GM12878 (cell line): ENCODE data around the gene DBNL. TPM values are rescaled to one million over a fixed set of nuclear protein-coding genes. Genes with fewer than 3 reads are reported as not detected.

Source experiments
- ATF7 ChIP-seq: fragments of 450-650 bp; IDR thresholded peaks from 2 replicates; pipeline ENCODE4 v1.6.1; 2016; ENCODE audit warnings: low read depth, mild to moderate bottlenecking
- CUX1 ChIP-seq: IDR thresholded peaks from 2 replicates; pipeline ENCODE4 v1.6.1; 2012; ENCODE audit warnings: improper control_type of control experiment, low read depth, low read length; ENCODE audit not compliant: insufficient replicate concordance
- DPF2 ChIP-seq: fragments of 450-650 bp; IDR thresholded peaks from 2 replicates; pipeline ENCODE4 v1.6.1; 2017; ENCODE audit warnings: mild to moderate bottlenecking
- EED ChIP-seq: sonication (generic); IDR thresholded peaks from 2 replicates; pipeline ENCODE4 v1.6.1; 2016; ENCODE audit warnings: antibody characterized with exemption, low read depth
- EGR1 ChIP-seq, 2 experiments: IDR thresholded peaks; 1 replicate in 1 of 2; 2 replicates in 1 of 2; pipeline ENCODE4 v1.6.1; 2011 to 2012; ENCODE audit warnings: low read depth in 2 of 2, low read length in 2 of 2, borderline replicate concordance in 1 of 2, mild to moderate bottlenecking in 1 of 2, moderate library complexity in 1 of 2
- HDAC2 ChIP-seq: fragments of 200-600 bp; sonication (generic); IDR thresholded peaks from 2 replicates; pipeline ENCODE4 v1.6.1; 2017
- IRF5 ChIP-seq: fragments of 450-650 bp; IDR thresholded peaks from 2 replicates; pipeline ENCODE4 v1.6.1; 2017; ENCODE audit warnings: borderline replicate concordance
- NR2C1 ChIP-seq: fragments of 450-650 bp; IDR thresholded peaks from 2 replicates; pipeline ENCODE4 v1.6.1; 2017; ENCODE audit warnings: antibody characterized with exemption, mild to moderate bottlenecking, moderate library complexity
- POLR2AphosphoS2 ChIP-seq: IDR thresholded peaks from 2 replicates; pipeline ENCODE4 v1.6.1; 2011; ENCODE audit warnings: low read depth, mild to moderate bottlenecking, low read length, improper control_type of control experiment, moderate library complexity
- RAD51 ChIP-seq: fragments of 450-650 bp; IDR thresholded peaks from 2 replicates; pipeline ENCODE4 v1.6.1; 2016; ENCODE audit warnings: moderate library complexity, mild to moderate bottlenecking, inconsistent platforms
- RB1 ChIP-seq: fragments of 450-650 bp; formaldehyde crosslinking; IDR thresholded peaks from 2 replicates; pipeline ENCODE4 v1.6.1; 2017; ENCODE audit warnings: mild to moderate bottlenecking, borderline replicate concordance
- RCOR1 ChIP-seq: conservative IDR thresholded peaks from 2 replicates; pipeline ENCODE4 v1.6.1; 2012; ENCODE audit warnings: low read depth, low read length, improper control_type of control experiment
- RELB ChIP-seq: fragments of 450-650 bp; IDR thresholded peaks from 2 replicates; pipeline ENCODE4 v1.6.1; 2017; ENCODE audit warnings: low read depth, mild to moderate bottlenecking, moderate library complexity
- RUNX3 ChIP-seq: IDR thresholded peaks from 2 replicates; pipeline ENCODE4 v1.6.1; 2012; ENCODE audit warnings: low read length, inconsistent platforms
- SMAD5 ChIP-seq: IDR thresholded peaks from 2 replicates; pipeline ENCODE4 v1.6.1; 2016; ENCODE audit warnings: antibody characterized with exemption, low read depth
- TCF3 ChIP-seq: IDR thresholded peaks from 2 replicates; pipeline ENCODE4 v1.6.1; 2012; ENCODE audit warnings: low read depth, mild to moderate bottlenecking, low read length, borderline replicate concordance; ENCODE audit not compliant: insufficient read depth
- USF2 ChIP-seq: IDR thresholded peaks from 2 replicates; pipeline ENCODE4 v1.6.1; 2011; ENCODE audit warnings: low read depth, low read length, improper control_type of control experiment, borderline replicate concordance
- ZNF217 ChIP-seq: fragments of 450-650 bp; IDR thresholded peaks from 2 replicates; pipeline ENCODE4 v1.6.1; 2017; ENCODE audit warnings: antibody characterized with exemption, mild to moderate bottlenecking
- ZNF24 ChIP-seq: fragments of 450-650 bp; IDR thresholded peaks from 2 replicates; pipeline ENCODE4 v1.6.1; 2017; ENCODE audit warnings: antibody characterized with exemption, mild to moderate bottlenecking
- ZZZ3 ChIP-seq: IDR thresholded peaks from 2 replicates; pipeline ENCODE4 v1.6.1; 2011; ENCODE audit warnings: low read depth; ENCODE audit not compliant: control insufficient read depth, insufficient read length
- polyA plus RNA-seq, 11 experiments: library from polyadenylated mRNA; depleted of rRNA in 4 of 11; unstranded in 6 of 11; stranded (reverse) in 5 of 11; fragments of >200 nt; fragmentation: Nextera tagmentation in 4 of 11; fragmentation: Illumina TruSeq in 1 of 11; extraction: Ambion mirVana in 4 of 11; extraction: Trizol in 1 of 11; gene quantifications; 1 replicate in 1 of 11; 2 replicates in 10 of 11; pipeline versions ENCODE4 v1.2.1 to v1.2.3, GENCODE V29; 2011 to 2016; ENCODE audit warnings: inconsistent platforms in 2 of 11, missing spikeins in 2 of 11, low read depth in 1 of 11
- total RNA-seq, 4 experiments: library from RNA; depleted of rRNA in 3 of 4; stranded (reverse); fragments of >200 nt in 3 of 4; fragmentation: Illumina TruSeq in 1 of 4; extraction: Trizol in 1 of 4; gene quantifications; 2 replicates each; pipeline versions ENCODE4 v1.2.1 to v1.2.3, GENCODE V29; 2013 to 2021

The DBNL gene
- total and polyA plus RNA-seq, 10 of the 15 experiments (the other 5 are each of a cell fraction or from before 2014, with no cell fraction given), result 4.1 to 179 (median 84.3) TPM

- TF ChIP-seq ZZZ3 (no peak), ZNF24 (no peak), EGR1 (IDR thresholded peaks at IDR 0.05; ENCODE audit: borderline replicate concordance in 1 of 2, low read depth in 2 of 2, low read length in 2 of 2) (peak in 1 of 2 experiments; percentile 51; a peak in 1 of 3 replicates), RAD51 (no peak), POLR2AphosphoS2 (no peak), RUNX3 (peak; percentile 58), EED (no peak), ZNF217 (0 out of 2 replicates have a peak, but pooled peaks have one; percentile 19), RB1 (0 out of 2 replicates have a peak, but pooled peaks have one; percentile 26), IRF5 (no peak), RELB (no peak), ATF7 (peak; percentile 48; the same call in 1 of the 2 replicates), SMAD5 (no peak), USF2 (no peak), TCF3 (peak; percentile 76; the same call in 1 of the 2 replicates), RCOR1 (no peak), HDAC2 (no peak), NR2C1 (peak; percentile 27; the same call in 1 of the 2 replicates), DPF2 (0 out of 2 replicates have a peak, but pooled peaks have one; percentile 63), CUX1 (no peak)
These were observed 52.8 kb downstream of the DBNL start (continued) for GRCh38 chr7:44097064-44097932.
